ENCODE data around the gene GPR25.
A peak's percentile ranks its signal among the peaks of the same experiment; 100 is the strongest.

The GPR25 gene

GRCh38 chr1:200899451-200899915, 26.7 kb downstream of the GPR25 start:
- Histone ChIP-seq H3K4me3 (ENCODE audit: low read length) (no peak overlapping the region), H3K36me3 (ENCODE audit: control insufficient read depth, insufficient read depth, low read length) (peaks cover 32% of the 10 kb centered on the region), H3K9me3 (ENCODE audit: control insufficient read depth, low read length) (no peaks in the 10 kb centered on the region), H3K9ac (ENCODE audit: low read length) (no peak overlapping the region), H3K4me1 (ENCODE audit: control insufficient read depth, insufficient read depth, low read length) (peaks cover 66% of the 10 kb centered on the region), H3K27me3 (ENCODE audit: control insufficient read depth, insufficient read depth, low read length) (no peaks in the 10 kb centered on the region)

DNA sequence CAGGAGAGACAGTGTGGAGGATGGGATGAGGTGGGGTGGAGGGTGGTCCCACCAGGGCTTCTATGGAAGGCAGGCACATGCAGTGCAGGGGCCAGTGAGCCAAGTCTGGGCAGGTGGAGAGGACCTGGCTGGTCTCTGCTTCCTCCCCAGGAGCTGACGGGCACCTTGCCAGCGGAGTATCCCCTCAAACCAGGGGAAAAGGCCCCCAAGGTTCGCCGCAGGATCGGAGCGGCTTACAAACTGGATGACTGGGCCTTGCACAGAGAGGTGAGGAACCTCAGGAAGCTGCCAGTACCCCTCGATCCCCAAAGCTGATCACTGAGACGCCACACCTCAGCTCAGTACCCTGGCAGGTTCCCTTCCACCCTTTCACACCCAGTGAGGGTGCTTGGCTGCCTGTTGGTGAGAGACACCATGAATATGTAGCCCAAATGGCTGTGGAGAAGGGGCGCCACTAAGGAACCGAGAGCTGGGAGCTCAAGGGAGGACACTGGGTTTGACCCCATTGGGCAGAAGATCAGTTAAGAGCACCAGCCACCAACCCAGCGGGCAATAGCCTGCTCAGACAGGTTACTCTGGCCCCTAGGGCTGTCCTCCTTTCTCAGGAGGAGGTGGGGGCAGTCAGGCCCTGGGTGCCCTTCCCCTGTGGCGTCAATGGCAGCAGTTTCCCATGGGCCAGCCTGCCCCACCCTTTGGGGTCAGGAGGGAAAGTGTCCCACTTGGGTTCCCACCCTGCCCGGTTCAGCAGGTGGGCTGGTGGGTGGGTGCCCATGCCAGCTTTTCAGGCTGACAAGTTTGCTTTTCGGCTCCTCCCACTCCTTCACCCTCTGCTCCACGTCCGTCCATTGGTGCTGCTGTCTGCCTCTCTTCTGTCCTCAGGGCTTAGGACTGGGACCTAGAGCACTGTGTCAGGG, 27.4 kb downstream of the GPR25 start:
- peaks cover 72% of the 10 kb centered on the region for H3K4me1 ChIP-seq (ENCODE audit: control insufficient read depth, insufficient read depth, low read length)
- no peaks in the 10 kb centered on the region for H3K27me3 ChIP-seq (ENCODE audit: control insufficient read depth, insufficient read depth, low read length)
- peaks cover 32% of the 10 kb centered on the region for H3K36me3 ChIP-seq (ENCODE audit: control insufficient read depth, insufficient read depth, low read length)
- no peak overlapping the region for H3K9ac ChIP-seq (ENCODE audit: low read length)
- no peak overlapping the region for H3K4me3 ChIP-seq (ENCODE audit: low read length)
- H3K9me3 ChIP-seq (ENCODE audit: control insufficient read depth, low read length), result no peaks in the 10 kb centered on the region

GRCh38 chr1:200900877-200901276, 28.1 kb downstream of the GPR25 start:
- Histone ChIP-seq H3K27me3 (ENCODE audit: control insufficient read depth, insufficient read depth, low read length) (no peaks in the 10 kb centered on the region), H3K36me3 (ENCODE audit: control insufficient read depth, insufficient read depth, low read length) (peaks cover 32% of the 10 kb centered on the region), H3K4me3 (ENCODE audit: low read length) (no peak overlapping the region), H3K4me1 (ENCODE audit: control insufficient read depth, insufficient read depth, low read length) (peaks cover 79% of the 10 kb centered on the region), H3K9ac (ENCODE audit: low read length) (no peak overlapping the region), H3K9me3 (ENCODE audit: control insufficient read depth, low read length) (no peaks in the 10 kb centered on the region)

- no peak overlapping the region for H3K9ac ChIP-seq (ENCODE audit: low read length)
- H3K9me3 ChIP-seq (ENCODE audit: control insufficient read depth, low read length), result no peaks in the 10 kb centered on the region
- H3K4me3 ChIP-seq (ENCODE audit: low read length), result no peak overlapping the region
- H3K4me1 ChIP-seq (ENCODE audit: control insufficient read depth, insufficient read depth, low read length), result peaks cover 83% of the 10 kb centered on the region
- H3K36me3 ChIP-seq (ENCODE audit: control insufficient read depth, insufficient read depth, low read length), result peaks cover 32% of the 10 kb centered on the region
- no peaks in the 10 kb centered on the region for H3K27me3 ChIP-seq (ENCODE audit: control insufficient read depth, insufficient read depth, low read length)
Measured at GRCh38 chr1:200901350-200901749, 28.6 kb downstream of the GPR25 start.

- no peaks in the 10 kb centered on the region for H3K9me3 ChIP-seq (ENCODE audit: control insufficient read depth, low read length)
- H3K4me3 ChIP-seq (ENCODE audit: low read length), result no peak overlapping the region
- no peaks in the 10 kb centered on the region for H3K27me3 ChIP-seq (ENCODE audit: control insufficient read depth, insufficient read depth, low read length)
- H3K36me3 ChIP-seq (ENCODE audit: control insufficient read depth, insufficient read depth, low read length), result peaks cover 38% of the 10 kb centered on the region
- H3K9ac ChIP-seq (ENCODE audit: low read length), result no peak overlapping the region
- peaks cover 89% of the 10 kb centered on the region for H3K4me1 ChIP-seq (ENCODE audit: control insufficient read depth, insufficient read depth, low read length)
Measured at GRCh38 chr1:200901796-200902444, 29.1 kb downstream of the GPR25 start.

GRCh38 chr1:200903793-200904192, 31.0 kb downstream of the GPR25 start:
- Histone ChIP-seq H3K4me3 (ENCODE audit: low read length) (no peak overlapping the region), H3K4me1 (ENCODE audit: control insufficient read depth, insufficient read depth, low read length) (peaks cover 89% of the 10 kb centered on the region), H3K9ac (ENCODE audit: low read length) (no peak overlapping the region), H3K27me3 (ENCODE audit: control insufficient read depth, insufficient read depth, low read length) (no peaks in the 10 kb centered on the region), H3K36me3 (ENCODE audit: control insufficient read depth, insufficient read depth, low read length) (peaks cover 35% of the 10 kb centered on the region), H3K9me3 (ENCODE audit: control insufficient read depth, low read length) (no peaks in the 10 kb centered on the region)

- no peak overlapping the region for H3K9ac ChIP-seq (ENCODE audit: low read length)
- H3K36me3 ChIP-seq (ENCODE audit: control insufficient read depth, insufficient read depth, low read length), result peaks cover 37% of the 10 kb centered on the region
- peaks cover 89% of the 10 kb centered on the region for H3K4me1 ChIP-seq (ENCODE audit: control insufficient read depth, insufficient read depth, low read length)
- no peaks in the 10 kb centered on the region for H3K9me3 ChIP-seq (ENCODE audit: control insufficient read depth, low read length)
- no peak overlapping the region for H3K4me3 ChIP-seq (ENCODE audit: low read length)
- H3K27me3 ChIP-seq (ENCODE audit: control insufficient read depth, insufficient read depth, low read length), result no peaks in the 10 kb centered on the region
Measured at GRCh38 chr1:200904772-200905171, 32.0 kb downstream of the GPR25 start.

DNA sequence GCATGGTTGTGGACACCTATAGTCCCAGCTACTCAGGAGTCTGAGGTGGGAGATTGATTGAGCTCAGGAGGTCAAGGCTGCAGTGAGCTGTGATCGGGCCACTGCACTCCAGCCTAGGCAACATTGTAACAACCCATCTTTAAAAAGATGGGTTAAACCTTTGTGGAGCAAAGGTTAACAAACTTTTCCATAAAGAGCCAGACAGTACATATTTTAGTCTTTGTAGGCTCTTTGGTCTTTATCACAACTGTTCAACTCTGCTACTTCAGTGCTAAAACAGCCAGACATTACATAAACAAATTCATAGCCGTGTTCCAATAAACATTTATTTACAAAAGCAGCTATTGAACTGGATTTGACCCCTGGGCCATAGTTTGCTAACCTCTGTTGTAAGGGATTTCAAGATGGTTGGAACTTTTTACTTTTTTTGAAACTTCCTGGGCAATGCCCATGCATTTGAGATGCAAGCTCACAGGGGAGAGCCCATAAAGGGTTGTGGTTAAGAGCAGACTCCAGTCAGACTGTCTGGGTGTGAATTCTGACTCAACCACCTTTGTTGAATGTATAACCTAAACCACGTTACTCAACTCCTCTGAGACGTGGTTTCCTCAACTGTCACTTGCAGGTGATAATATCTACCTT, 32.8 kb downstream of the GPR25 start:
- H3K9ac ChIP-seq (ENCODE audit: low read length), result no peak overlapping the region
- H3K27me3 ChIP-seq (ENCODE audit: control insufficient read depth, insufficient read depth, low read length), result no peaks in the 10 kb centered on the region
- no peak overlapping the region for H3K4me3 ChIP-seq (ENCODE audit: low read length)
- peaks cover 34% of the 10 kb centered on the region for H3K36me3 ChIP-seq (ENCODE audit: control insufficient read depth, insufficient read depth, low read length)
- no peaks in the 10 kb centered on the region for H3K9me3 ChIP-seq (ENCODE audit: control insufficient read depth, low read length)
- H3K4me1 ChIP-seq (ENCODE audit: control insufficient read depth, insufficient read depth, low read length), result peaks cover 84% of the 10 kb centered on the region

- H3K27me3 ChIP-seq (ENCODE audit: control insufficient read depth, insufficient read depth, low read length), result no peaks in the 10 kb centered on the region
Measured at GRCh38 chr1:200906491-200906890, 33.7 kb downstream of the GPR25 start.

GRCh38 chr1:200907611-200908097, 34.9 kb downstream of the GPR25 start:
- H3K27me3 ChIP-seq (ENCODE audit: control insufficient read depth, insufficient read depth, low read length), result no peaks in the 10 kb centered on the region
- H3K4me3 ChIP-seq (ENCODE audit: low read length), result no peak overlapping the region
- peaks cover 75% of the 10 kb centered on the region for H3K4me1 ChIP-seq (ENCODE audit: control insufficient read depth, insufficient read depth, low read length)
- peak overlapping the region; percentile 18 for H3K9ac ChIP-seq (ENCODE audit: low read length)
- no peaks in the 10 kb centered on the region for H3K9me3 ChIP-seq (ENCODE audit: control insufficient read depth, low read length)
- H3K36me3 ChIP-seq (ENCODE audit: control insufficient read depth, insufficient read depth, low read length), result peaks cover 28% of the 10 kb centered on the region

More at GRCh38 chr1:200906491-200906890, 33.7 kb downstream of the GPR25 start:
- H3K4me3 ChIP-seq (ENCODE audit: low read length), result no peak overlapping the region
- peaks cover 29% of the 10 kb centered on the region for H3K36me3 ChIP-seq (ENCODE audit: control insufficient read depth, insufficient read depth, low read length)
- H3K9ac ChIP-seq (ENCODE audit: low read length), result peak overlapping the region; percentile 18
- no peaks in the 10 kb centered on the region for H3K9me3 ChIP-seq (ENCODE audit: control insufficient read depth, low read length)
- H3K4me1 ChIP-seq (ENCODE audit: control insufficient read depth, insufficient read depth, low read length), result peaks cover 79% of the 10 kb centered on the region

GRCh38 chr1:200908191-200908868, 35.5 kb downstream of the GPR25 start:
- Histone ChIP-seq H3K9me3 (ENCODE audit: control insufficient read depth, low read length) (no peaks in the 10 kb centered on the region), H3K27me3 (ENCODE audit: control insufficient read depth, insufficient read depth, low read length) (no peaks in the 10 kb centered on the region), H3K9ac (ENCODE audit: low read length) (peak overlapping the region; percentile 49), H3K4me1 (ENCODE audit: control insufficient read depth, insufficient read depth, low read length) (peaks cover 77% of the 10 kb centered on the region), H3K4me3 (ENCODE audit: low read length) (no peak overlapping the region), H3K36me3 (ENCODE audit: control insufficient read depth, insufficient read depth, low read length) (peaks cover 28% of the 10 kb centered on the region)
